ENCODE measurements around the gene KATNA1.

KATNA1 gene
- long read RNA-seq, transcript KATNA1-203 (11 exons, 1,984 nt), result major isoform, 228 of 264 reads
- long read RNA-seq, partial matches to known transcripts, result 4 of 264 reads
- long read RNA-seq, other reads (novel, unspliced or antisense), result 31 of 264 reads

DNA sequence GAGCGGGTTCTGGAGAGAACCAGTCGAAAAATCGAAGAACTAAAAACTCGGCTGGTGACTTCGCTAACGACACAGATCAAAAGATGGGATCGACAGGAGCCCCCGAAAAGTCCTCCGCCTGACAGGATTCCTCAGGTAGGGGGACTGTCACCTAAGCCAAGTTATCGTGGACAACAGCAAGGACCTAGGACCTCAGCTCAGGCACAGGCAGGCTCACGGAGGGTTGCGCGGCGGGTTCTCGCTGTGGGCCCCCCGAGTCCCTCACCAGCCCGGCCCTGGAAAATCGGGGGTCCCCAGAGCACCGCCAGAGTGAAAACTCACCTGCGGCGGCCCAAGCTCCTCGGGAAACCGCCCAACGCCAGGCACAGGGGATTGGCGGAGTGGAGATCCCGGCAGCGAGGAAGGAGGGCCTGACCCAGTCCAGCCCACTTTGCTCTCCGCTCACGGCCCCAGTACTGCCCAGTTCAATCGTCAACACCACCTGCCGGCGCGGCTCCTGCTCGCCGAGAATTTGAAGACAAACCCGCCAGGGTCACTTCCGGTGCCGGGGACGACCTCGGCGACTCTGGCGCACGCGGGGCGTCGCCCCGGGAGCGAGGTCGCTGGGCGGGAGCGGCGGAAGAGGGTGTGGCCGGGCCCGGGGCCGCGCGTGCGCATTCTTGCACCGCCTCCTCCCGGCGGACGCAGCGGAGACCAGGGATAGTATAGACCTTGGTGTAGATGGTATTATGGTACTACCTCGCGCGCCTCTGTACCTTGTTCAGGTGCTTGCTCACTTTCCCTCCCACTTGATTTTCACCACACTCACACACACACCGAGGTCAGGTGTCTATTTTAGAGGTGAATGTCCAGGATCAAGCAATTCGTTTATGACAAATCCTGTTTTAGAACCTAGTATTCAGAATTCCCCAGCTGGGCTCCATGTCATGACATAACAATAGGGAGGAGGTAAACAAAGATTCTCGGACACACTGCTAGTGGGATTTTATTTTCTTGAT is at the start of gene KATNA1:
KATNA1 (minus strand) TSS at position 567 of the 998 bp plus-strand sequence. CDS start 10,167 bp downstream, outside the sequence.
- Histone ChIP-seq H3K27ac (replicated peaks) (peak within 1 kb of the TSS; percentile 69), H3K27me3 (ENCODE audit: insufficient read depth, poor library complexity, severe bottlenecking) (no peaks in the 10 kb centered on the region), H3K4me3 (replicated peaks; ENCODE audit: insufficient read depth, low read length) (peak within 1 kb of the TSS; percentile 94)
- TF ChIP-seq SPI1 (IDR thresholded peaks at IDR 0.05; ENCODE audit: borderline replicate concordance, low read depth) (peak; percentile 8; the same call in 1 of the 2 replicates), POLR2AphosphoS5 (IDR thresholded peaks at IDR 0.05; ENCODE audit: low read depth) (peak; percentile 81)
- TF ChIP-seq, protein P1, sequence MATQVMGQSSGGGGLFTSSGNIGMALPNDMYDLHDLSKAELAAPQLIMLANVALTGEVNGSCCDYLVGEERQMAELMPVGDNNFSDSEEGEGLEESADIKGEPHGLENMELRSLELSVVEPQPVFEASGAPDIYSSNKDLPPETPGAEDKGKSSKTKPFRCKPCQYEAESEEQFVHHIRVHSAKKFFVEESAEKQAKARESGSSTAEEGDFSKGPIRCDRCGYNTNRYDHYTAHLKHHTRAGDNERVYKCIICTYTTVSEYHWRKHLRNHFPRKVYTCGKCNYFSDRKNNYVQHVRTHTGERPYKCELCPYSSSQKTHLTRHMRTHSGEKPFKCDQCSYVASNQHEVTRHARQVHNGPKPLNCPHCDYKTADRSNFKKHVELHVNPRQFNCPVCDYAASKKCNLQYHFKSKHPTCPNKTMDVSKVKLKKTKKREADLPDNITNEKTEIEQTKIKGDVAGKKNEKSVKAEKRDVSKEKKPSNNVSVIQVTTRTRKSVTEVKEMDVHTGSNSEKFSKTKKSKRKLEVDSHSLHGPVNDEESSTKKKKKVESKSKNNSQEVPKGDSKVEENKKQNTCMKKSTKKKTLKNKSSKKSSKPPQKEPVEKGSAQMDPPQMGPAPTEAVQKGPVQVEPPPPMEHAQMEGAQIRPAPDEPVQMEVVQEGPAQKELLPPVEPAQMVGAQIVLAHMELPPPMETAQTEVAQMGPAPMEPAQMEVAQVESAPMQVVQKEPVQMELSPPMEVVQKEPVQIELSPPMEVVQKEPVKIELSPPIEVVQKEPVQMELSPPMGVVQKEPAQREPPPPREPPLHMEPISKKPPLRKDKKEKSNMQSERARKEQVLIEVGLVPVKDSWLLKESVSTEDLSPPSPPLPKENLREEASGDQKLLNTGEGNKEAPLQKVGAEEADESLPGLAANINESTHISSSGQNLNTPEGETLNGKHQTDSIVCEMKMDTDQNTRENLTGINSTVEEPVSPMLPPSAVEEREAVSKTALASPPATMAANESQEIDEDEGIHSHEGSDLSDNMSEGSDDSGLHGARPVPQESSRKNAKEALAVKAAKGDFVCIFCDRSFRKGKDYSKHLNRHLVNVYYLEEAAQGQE (IDR thresholded peaks at IDR 0.05; ENCODE audit: insufficient replicate concordance, low read depth), result no peak
- DNase-seq (ENCODE audit: low read depth in 1 of 2, low spot score in 1 of 2), result peak; percentile 75 to 84

DNA sequence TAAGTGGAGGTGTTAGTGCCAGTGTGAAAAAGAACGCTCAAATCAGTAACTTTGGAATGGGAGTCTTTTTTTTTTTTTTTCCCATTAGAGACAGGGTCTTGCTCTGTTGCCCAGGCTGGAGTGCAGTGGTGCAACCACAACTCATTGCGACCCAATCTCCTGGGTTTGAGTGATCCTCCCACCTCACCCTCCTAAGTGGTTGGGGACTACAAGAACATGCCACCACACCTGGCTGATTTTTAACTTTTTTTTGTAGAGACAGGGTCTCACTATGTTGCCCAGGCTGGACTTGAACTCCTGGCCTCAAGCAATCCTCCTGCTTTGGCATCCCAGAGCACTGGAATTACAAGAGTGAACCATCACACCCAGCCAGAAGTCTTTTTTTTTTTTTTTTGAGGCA is 49.7 kb upstream of the KATNA1 start:
- TF ChIP-seq, protein P2, sequence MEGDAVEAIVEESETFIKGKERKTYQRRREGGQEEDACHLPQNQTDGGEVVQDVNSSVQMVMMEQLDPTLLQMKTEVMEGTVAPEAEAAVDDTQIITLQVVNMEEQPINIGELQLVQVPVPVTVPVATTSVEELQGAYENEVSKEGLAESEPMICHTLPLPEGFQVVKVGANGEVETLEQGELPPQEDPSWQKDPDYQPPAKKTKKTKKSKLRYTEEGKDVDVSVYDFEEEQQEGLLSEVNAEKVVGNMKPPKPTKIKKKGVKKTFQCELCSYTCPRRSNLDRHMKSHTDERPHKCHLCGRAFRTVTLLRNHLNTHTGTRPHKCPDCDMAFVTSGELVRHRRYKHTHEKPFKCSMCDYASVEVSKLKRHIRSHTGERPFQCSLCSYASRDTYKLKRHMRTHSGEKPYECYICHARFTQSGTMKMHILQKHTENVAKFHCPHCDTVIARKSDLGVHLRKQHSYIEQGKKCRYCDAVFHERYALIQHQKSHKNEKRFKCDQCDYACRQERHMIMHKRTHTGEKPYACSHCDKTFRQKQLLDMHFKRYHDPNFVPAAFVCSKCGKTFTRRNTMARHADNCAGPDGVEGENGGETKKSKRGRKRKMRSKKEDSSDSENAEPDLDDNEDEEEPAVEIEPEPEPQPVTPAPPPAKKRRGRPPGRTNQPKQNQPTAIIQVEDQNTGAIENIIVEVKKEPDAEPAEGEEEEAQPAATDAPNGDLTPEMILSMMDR (IDR thresholded peaks at IDR 0.05; ENCODE audit: insufficient read depth, low read length), result no peak
- TF ChIP-seq, protein P1 (IDR thresholded peaks at IDR 0.05; ENCODE audit: insufficient replicate concordance, low read depth), result no peak
- TF ChIP-seq POLR2AphosphoS5 (IDR thresholded peaks at IDR 0.05; ENCODE audit: low read depth) (no peak), SPI1 (IDR thresholded peaks at IDR 0.05; ENCODE audit: borderline replicate concordance, low read depth) (no peak), GABPA (IDR thresholded peaks at IDR 0.05; ENCODE audit: low read depth) (no peak)
- Histone ChIP-seq H3K27me3 (ENCODE audit: insufficient read depth, poor library complexity, severe bottlenecking) (no peaks in the 10 kb centered on the region), H3K27ac (replicated peaks) (no peak overlapping the region), H3K4me3 (replicated peaks; ENCODE audit: insufficient read depth, low read length) (no peak overlapping the region)
- no peak for DNase-seq (ENCODE audit: low read depth in 1 of 2, low spot score in 1 of 2)

DNA sequence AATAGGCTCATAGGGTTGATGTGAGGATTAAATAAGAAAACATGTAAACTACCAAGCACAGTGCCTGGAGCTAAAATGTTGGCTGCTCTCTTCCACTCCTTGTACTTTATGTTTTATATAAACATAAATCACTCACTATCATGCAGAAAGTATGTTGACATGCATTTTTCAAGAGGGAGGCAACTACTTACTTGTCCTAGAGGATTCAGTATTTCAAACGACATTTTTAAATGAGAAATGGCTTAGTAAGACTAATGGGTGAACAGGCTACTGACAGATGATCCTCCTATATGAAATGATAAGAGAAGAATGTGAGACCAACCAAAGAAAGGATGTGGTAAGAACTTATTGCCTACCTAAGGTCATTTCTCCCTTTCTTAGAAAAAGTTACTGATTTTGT is 48.4 kb upstream of the KATNA1 start:
- no peak for TF ChIP-seq SPI1 (IDR thresholded peaks at IDR 0.05; ENCODE audit: borderline replicate concordance, low read depth)
- no peak overlapping the region for H3K4me3 ChIP-seq (replicated peaks; ENCODE audit: insufficient read depth, low read length)
- H3K27ac ChIP-seq (replicated peaks), result no peak overlapping the region
- no peak for DNase-seq (ENCODE audit: low read depth in 1 of 2, low spot score in 1 of 2)
- H3K27me3 ChIP-seq (ENCODE audit: insufficient read depth, poor library complexity, severe bottlenecking), result no peaks in the 10 kb centered on the region

DNA sequence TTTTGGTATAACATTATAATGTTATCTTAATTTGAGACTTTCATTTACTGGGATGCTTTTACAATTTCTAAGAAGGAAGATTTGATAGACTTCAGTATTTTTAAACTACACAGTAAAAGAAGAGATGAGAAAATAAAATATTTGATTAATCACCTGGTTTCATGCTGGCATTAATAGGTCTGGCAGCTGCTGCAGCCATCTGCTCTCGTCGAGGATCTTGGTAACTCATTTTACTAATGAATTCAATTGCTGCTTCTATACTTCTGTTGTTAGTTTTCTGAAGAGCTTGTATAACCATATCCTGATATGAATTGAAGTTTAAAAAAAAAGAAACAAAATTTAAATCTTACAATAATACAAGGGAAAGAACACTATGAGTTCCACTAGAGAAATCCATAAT is 46.4 kb upstream of the KATNA1 start:
- Histone ChIP-seq H3K27ac (replicated peaks) (no peak overlapping the region), H3K27me3 (ENCODE audit: insufficient read depth, poor library complexity, severe bottlenecking) (no peaks in the 10 kb centered on the region), H3K4me3 (replicated peaks; ENCODE audit: insufficient read depth, low read length) (no peak overlapping the region)
- no peak for DNase-seq (ENCODE audit: low read depth in 1 of 2, low spot score in 1 of 2)
- TF ChIP-seq POLR2AphosphoS5 (IDR thresholded peaks at IDR 0.05; ENCODE audit: low read depth) (no peak), GABPA (IDR thresholded peaks at IDR 0.05; ENCODE audit: low read depth) (no peak), SPI1 (IDR thresholded peaks at IDR 0.05; ENCODE audit: borderline replicate concordance, low read depth) (no peak)
- TF ChIP-seq, protein P2 (IDR thresholded peaks at IDR 0.05; ENCODE audit: insufficient read depth, low read length), result no peak
